K562 (cell line): ENCODE results near the gene LHCGR. TPM values are rescaled to one million over a fixed set of nuclear protein-coding genes. Genes with fewer than 3 reads are reported as not detected.

Experiments
- ATAC-seq: fragments of 200-7000 bp; cut with Tn5 transposase; 3 replicates; pipeline ENCODE4 v1.9.1; 2020; ENCODE audit warnings: moderate library complexity
- BruUV-seq: library from RNA; stranded (reverse); fragments of 400-500 nt; replicated peaks from 2 replicates; lab custom pipeline; 2021; lab: Mats Ljungman, UMichigan
- CTCF ChIA-PET: fragments of 300-600 bp; formaldehyde crosslinking; extraction: SDS; loops from one replicate; lab custom pipeline; 2021; ENCODE audit warnings: low intra/inter-chr PET ratio; lab: Yijun Ruan, JAX
- POLR2A ChIA-PET: fragments of 300-600, 350-650 bp; sonication (Branson Sonifier 250); formaldehyde crosslinking; extraction: SDS; loops from one replicate; lab custom pipeline; 2021; ENCODE audit warnings: antibody characterized with exemption, inconsistent platforms; lab: Yijun Ruan, JAX
- DNase-seq, 4 experiments: peaks; one replicate each; pipeline versions ENCODE4 v3.0.0 to v3.0.0-alpha.2; 2011 to 2018; ENCODE audit warnings: low spot score in 3 of 4, mixed read lengths in 3 of 4; ENCODE audit errors: extremely low read depth in 1 of 4
- FAIRE-seq: peaks from 2 replicates; lab custom pipeline; 2011; peaks lifted over from hg19 to GRCh38; lab: Jason Lieb, UNC
- H2AFZ ChIP-seq: 2 replicates; pipeline ENCODE4 v1.6.0; 2011; ENCODE audit warnings: low read depth, low read length, control low read depth, inconsistent platforms
- H3K27ac ChIP-seq: fragments of 200-600 bp; 3 replicates; pipeline ENCODE4 v1.8.0; 2011; ENCODE audit warnings: low read depth, mild to moderate bottlenecking, control low read depth, inconsistent platforms, low read length, moderate library complexity, mixed read lengths; ENCODE audit errors: extremely low read depth
- H3K27me3 ChIP-seq, 2 experiments: fragments of 300-600 bp in 1 of 2; 2 replicates in 1 of 2; 3 replicates in 1 of 2; pipeline versions ENCODE4 v1.6.0 to v1.8.0; 2011; ENCODE audit warnings: inconsistent platforms in 2 of 2, low read length in 2 of 2, mild to moderate bottlenecking in 1 of 2, mixed read lengths in 1 of 2, moderate library complexity in 1 of 2; ENCODE audit not compliant: control insufficient read depth in 2 of 2, insufficient read depth in 2 of 2
- H3K36me3 ChIP-seq: fragments of 300-600 bp; 3 replicates; pipeline ENCODE4 v1.8.0; 2011; ENCODE audit warnings: mild to moderate bottlenecking, low read length, inconsistent platforms; ENCODE audit not compliant: control insufficient read depth, insufficient read depth
- H3K4me1 ChIP-seq, 2 experiments: fragments of 200-600 bp in 1 of 2; replicated peaks in 1 of 2; 2 replicates in 1 of 2; 3 replicates in 1 of 2; pipeline versions ENCODE4 v1.5.1 to v1.8.0; 2011; ENCODE audit warnings: inconsistent platforms in 2 of 2, low read length in 2 of 2, mild to moderate bottlenecking in 1 of 2, mixed read lengths in 1 of 2, moderate library complexity in 1 of 2; ENCODE audit not compliant: control insufficient read depth in 2 of 2, insufficient read depth in 2 of 2
- H3K4me2 ChIP-seq: 2 replicates; pipeline ENCODE4 v1.6.1; 2011; ENCODE audit warnings: low read length, control low read depth, inconsistent platforms, mixed read lengths; ENCODE audit not compliant: insufficient read depth
- H3K4me3 ChIP-seq: fragments of 200-600 bp; sonication (generic), shearing (Covaris generic); 2 replicates; pipeline ENCODE4 v1.5.1; 2016; ENCODE audit warnings: control low read depth, inconsistent platforms
- H3K79me2 ChIP-seq: fragments of 200-600 bp; 3 replicates; pipeline ENCODE4 v1.8.0; 2011; ENCODE audit warnings: low read length, inconsistent platforms; ENCODE audit not compliant: control insufficient read depth, insufficient read depth
- H3K9ac ChIP-seq, 2 experiments: 2 replicates each; pipeline versions ENCODE4 v1.6.0 to v1.6.1; 2011; ENCODE audit warnings: low read depth in 2 of 2, low read length in 2 of 2, control low read depth in 1 of 2, inconsistent platforms in 1 of 2, mild to moderate bottlenecking in 1 of 2, mixed read lengths in 1 of 2; ENCODE audit not compliant: insufficient read depth in 1 of 2
- H3K9me1 ChIP-seq: one replicate; pipeline ENCODE4 v1.6.0; 2011; ENCODE audit warnings: inconsistent platforms, mild to moderate bottlenecking, low read length, moderate library complexity; ENCODE audit not compliant: control insufficient read depth, insufficient read depth
- H3K9me3 ChIP-seq: replicated peaks from 2 replicates; pipeline ENCODE4 v1.5.1; 2011; ENCODE audit warnings: low read depth, low read length, inconsistent platforms; ENCODE audit not compliant: control insufficient read depth, insufficient read depth
- H4K20me1 ChIP-seq: replicated peaks from 2 replicates; pipeline ENCODE4 v1.6.1; 2011; ENCODE audit warnings: low read length, inconsistent platforms, mixed read lengths; ENCODE audit not compliant: control insufficient read depth, insufficient read depth
- DEAF1 ChIP-seq: fragments of 450-650 bp; formaldehyde crosslinking; IDR thresholded peaks from 2 replicates; pipeline ENCODE4 v1.4.0; 2020; ENCODE audit warnings: mild to moderate bottlenecking, moderate library complexity
- HEY1 ChIP-seq: fragments of 250-450 bp; sonication (Bioruptor Pico); IDR thresholded peaks from 2 replicates; pipeline ENCODE4 v1.5.0; 2020; ENCODE audit warnings: mild to moderate bottlenecking, moderate library complexity, borderline replicate concordance
- ILK ChIP-seq: fragments of 450-650 bp; IDR thresholded peaks from 2 replicates; pipeline ENCODE4 v1.6.1; 2016; ENCODE audit warnings: missing genetic modification characterization, low read depth, mild to moderate bottlenecking, missing compliant biosample characterization, moderate library complexity, borderline replicate concordance
- NONO ChIP-seq, 2 experiments: fragments of 200-400 bp in 1 of 2; fragments of 450-650 bp in 1 of 2; formaldehyde crosslinking in 1 of 2; IDR thresholded peaks; 2 replicates each; pipeline ENCODE4 v1.6.1; 2017; ENCODE audit warnings: low read depth in 2 of 2, mild to moderate bottlenecking in 2 of 2, moderate library complexity in 2 of 2, low read length in 1 of 2
- NR1H2 ChIP-seq: sonication (generic); formaldehyde crosslinking; IDR thresholded peaks from 2 replicates; pipeline ENCODE4 v1.4.0; 2020; ENCODE audit warnings: mild to moderate bottlenecking, missing genetic modification reagents
- RNF2 ChIP-seq: sonication (generic); IDR thresholded peaks from 2 replicates; pipeline ENCODE4 v1.6.1; 2016
- ZBTB1 ChIP-seq: sonication (generic); formaldehyde crosslinking; IDR thresholded peaks from 2 replicates; pipeline ENCODE4 v1.8.1; 2023; ENCODE audit warnings: missing genetic modification reagents, low read depth, mild to moderate bottlenecking, borderline replicate concordance
- ZNF217 ChIP-seq: sonication (generic); formaldehyde crosslinking; IDR thresholded peaks from 2 replicates; pipeline ENCODE4 v1.8.0; 2022; ENCODE audit warnings: mild to moderate bottlenecking, missing genetic modification reagents
- in situ Hi-C: fragments of 300-500 bp; cut with MboI; formaldehyde crosslinking; loops from 4 replicates; pipeline ENCODE4 v1.15.0; 2018; ENCODE audit warnings: inconsistent platforms, mixed read lengths
- intact Hi-C: fragments of 100-400 bp; cut with micrococcal nuclease; formaldehyde crosslinking; loops from 2 replicates; pipeline ENCODE4 v1.14.2; 2022
- polyA plus RNA-seq, 8 experiments: library from polyadenylated mRNA; depleted of rRNA in 4 of 8; stranded (reverse) in 5 of 8; unstranded in 3 of 8; fragments of >200 nt; fragmentation: Nextera tagmentation in 2 of 8; fragmentation: Illumina TruSeq in 1 of 8; extraction: Ambion mirVana in 2 of 8; extraction: Trizol in 1 of 8; gene quantifications; 2 replicates each; pipeline versions ENCODE4 v1.2.1 to v1.2.3, GENCODE V29; 2011 to 2014; ENCODE audit warnings: inconsistent platforms in 1 of 8, missing spikeins in 1 of 8
- total RNA-seq, 7 experiments: library from RNA; depleted of rRNA in 6 of 7; stranded (reverse); fragments of >200 nt in 6 of 7; fragmentation: Illumina TruSeq in 2 of 7; extraction: Trizol in 2 of 7; gene quantifications; 2 replicates each; pipeline versions ENCODE4 v1.2.1 to v1.2.3, GENCODE V29; 2011 to 2021; ENCODE audit warnings: low replicate concordance in 1 of 7
- TF ChIP-seq, protein P1 (sequence below): sonication (generic); formaldehyde crosslinking; IDR thresholded peaks from 2 replicates; pipeline ENCODE4 v1.8.0; 2022; ENCODE audit warnings: mild to moderate bottlenecking, missing genetic modification reagents

The LHCGR gene
- total and polyA plus RNA-seq, 9 of the 15 experiments (the other 6 are each of a cell fraction or from before 2014, with no cell fraction given) = not detected

GRCh38 chr2:48723129-48723528, 32.4 kb downstream of the LHCGR start:
- in situ Hi-C loops = no loop called here
- POLR2A ChIA-PET = interaction anchor here (0.7 to 1.6 kb wide), 2 partner anchors 9 to 25 kb away, joined by 3 read pairs; no protein-coding TSS in a partner anchor

More at GRCh38 chr2:48723129-48723528, 32.4 kb downstream of the LHCGR start:
- ATAC-seq (no peak), FAIRE-seq (no peak), DNase-seq (no peak)
- intact Hi-C loops = no loop called here
- Histone ChIP-seq H3K9ac (no peak overlapping the region), H3K27ac (no peak overlapping the region), H3K79me2 (no peaks in the 10 kb centered on the region), H4K20me1 (no peaks in the 10 kb centered on the region), H3K4me2 (no peak overlapping the region), H3K4me3 (no peak overlapping the region), H3K4me1 (peaks cover 0 to 3% of the 10 kb centered on the region in 2 experiments; a peak in 1 of 5 replicates), H3K36me3 (no peaks in the 10 kb centered on the region), H2AFZ (no peak overlapping the region), H3K9me3 (no peaks in the 10 kb centered on the region), H3K27me3 (no peaks in the 10 kb centered on the region), H3K9me1 (no peaks in the 10 kb centered on the region)
- CTCF ChIA-PET = no interaction called here
- BruUV-seq = no TSS peak
- TF ChIP-seq ZBTB1 (no peak), RNF2 (no peak), HEY1 (CRISPR knock-in tag) (no peak), DEAF1 (CRISPR knock-in tag) (no peak), ZNF217 (CRISPR knock-in tag) (no peak), NR1H2 (no peak), ILK (no peak), NONO (IDR thresholded peaks at IDR 0.05; ENCODE audit: low read depth in 2 of 2, low read length in 1 of 2) (no peak)
- TF ChIP-seq, protein P1, sequence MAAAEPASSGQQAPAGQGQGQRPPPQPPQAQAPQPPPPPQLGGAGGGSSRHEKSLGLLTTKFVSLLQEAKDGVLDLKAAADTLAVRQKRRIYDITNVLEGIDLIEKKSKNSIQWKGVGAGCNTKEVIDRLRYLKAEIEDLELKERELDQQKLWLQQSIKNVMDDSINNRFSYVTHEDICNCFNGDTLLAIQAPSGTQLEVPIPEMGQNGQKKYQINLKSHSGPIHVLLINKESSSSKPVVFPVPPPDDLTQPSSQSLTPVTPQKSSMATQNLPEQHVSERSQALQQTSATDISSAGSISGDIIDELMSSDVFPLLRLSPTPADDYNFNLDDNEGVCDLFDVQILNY (CRISPR knock-in tag) = no peak
